Calu3 (cell line): ENCODE data around the gene SLC39A11. TPM values are rescaled to one million over a fixed set of nuclear protein-coding genes. Genes with fewer than 3 reads are reported as not detected.

Experiments
- BruUV-seq: library from RNA; stranded (reverse); fragments of 400-500 nt; replicated peaks from 2 replicates; lab custom pipeline; 2021; lab: Mats Ljungman, UMichigan
- CTCF ChIA-PET: fragments of 300-600 bp; sonication (Branson Sonifier 250); formaldehyde crosslinking; loops from one replicate; lab custom pipeline; 2022; ENCODE audit warnings: antibody characterized with exemption; lab: Charles Lee
- DNase-seq: peaks from one replicate; pipeline ENCODE4 v3.0.0; 2022
- H3K27ac Mint-ChIP-seq: one replicate; pipeline ENCODE4 v1.8.0; 2022; ENCODE audit warnings: mixed read lengths; ENCODE audit not compliant: unreplicated experiment
- H3K27me3 Mint-ChIP-seq: one replicate; pipeline ENCODE4 v1.8.0; 2022; ENCODE audit warnings: mixed read lengths; ENCODE audit not compliant: unreplicated experiment
- H3K36me3 Mint-ChIP-seq: one replicate; pipeline ENCODE4 v1.8.0; 2022; ENCODE audit warnings: mild to moderate bottlenecking, moderate library complexity, mixed read lengths; ENCODE audit not compliant: insufficient read depth, unreplicated experiment
- H3K4me1 Mint-ChIP-seq: one replicate; pipeline ENCODE4 v1.8.0; 2022; ENCODE audit warnings: mild to moderate bottlenecking, low read depth, mixed read lengths; ENCODE audit not compliant: unreplicated experiment
- H3K4me3 Mint-ChIP-seq: one replicate; pipeline ENCODE4 v1.8.0; 2022; ENCODE audit warnings: mild to moderate bottlenecking, low read depth, moderate library complexity, mixed read lengths; ENCODE audit not compliant: unreplicated experiment
- H3K9me3 Mint-ChIP-seq: one replicate; pipeline ENCODE4 v1.8.0; 2022; ENCODE audit warnings: low read depth, mixed read lengths; ENCODE audit not compliant: unreplicated experiment
- intact Hi-C: fragments of 100-400 bp; cut with micrococcal nuclease; formaldehyde crosslinking; loops from one replicate; pipeline ENCODE4 v1.10.0; 2022; ENCODE audit not compliant: unreplicated experiment
- total RNA-seq: library from RNA; stranded (reverse); gene quantifications from 2 replicates; pipeline ENCODE4 v1.2.3, GENCODE V29; 2022
- TF ChIP-seq, protein P1 (sequence below): fragments of 200-600 bp; IDR thresholded peaks from one replicate; pipeline ENCODE4 v1.8.0; 2022; ENCODE audit warnings: antibody characterized with exemption; ENCODE audit not compliant: unreplicated experiment

The SLC39A11 gene
- total RNA-seq, 1 experiment from 2014 or later, result 60.3 TPM

DNA sequence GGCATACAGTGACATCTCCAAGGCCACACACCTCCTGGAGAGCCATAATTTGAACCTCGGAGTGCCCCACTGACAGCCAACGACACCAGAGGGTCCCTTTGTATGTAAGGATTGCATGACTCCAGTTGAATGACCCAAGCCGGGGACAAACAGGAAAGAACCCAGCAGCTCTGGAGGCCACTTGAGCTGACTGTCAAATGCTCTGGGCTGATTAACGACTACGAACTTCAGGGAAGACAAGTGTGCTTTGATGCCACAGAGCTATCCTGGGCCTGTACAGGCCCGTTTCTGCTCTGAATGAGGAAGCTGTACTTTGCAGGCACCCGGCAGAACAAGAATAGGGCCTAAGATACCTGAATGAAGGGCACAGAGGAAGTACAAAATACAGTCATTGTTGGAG, 404.6 kb downstream of the SLC39A11 start:
- intact Hi-C loops, result no loop called here
- H3K4me3 Mint-ChIP-seq, result no peak overlapping the region
- no peaks in the 10 kb centered on the region for H3K27me3 Mint-ChIP-seq
- H3K36me3 Mint-ChIP-seq, result peaks cover 10% of the 10 kb centered on the region
- peaks cover 26% of the 10 kb centered on the region for H3K4me1 Mint-ChIP-seq
- TF ChIP-seq, protein P1, sequence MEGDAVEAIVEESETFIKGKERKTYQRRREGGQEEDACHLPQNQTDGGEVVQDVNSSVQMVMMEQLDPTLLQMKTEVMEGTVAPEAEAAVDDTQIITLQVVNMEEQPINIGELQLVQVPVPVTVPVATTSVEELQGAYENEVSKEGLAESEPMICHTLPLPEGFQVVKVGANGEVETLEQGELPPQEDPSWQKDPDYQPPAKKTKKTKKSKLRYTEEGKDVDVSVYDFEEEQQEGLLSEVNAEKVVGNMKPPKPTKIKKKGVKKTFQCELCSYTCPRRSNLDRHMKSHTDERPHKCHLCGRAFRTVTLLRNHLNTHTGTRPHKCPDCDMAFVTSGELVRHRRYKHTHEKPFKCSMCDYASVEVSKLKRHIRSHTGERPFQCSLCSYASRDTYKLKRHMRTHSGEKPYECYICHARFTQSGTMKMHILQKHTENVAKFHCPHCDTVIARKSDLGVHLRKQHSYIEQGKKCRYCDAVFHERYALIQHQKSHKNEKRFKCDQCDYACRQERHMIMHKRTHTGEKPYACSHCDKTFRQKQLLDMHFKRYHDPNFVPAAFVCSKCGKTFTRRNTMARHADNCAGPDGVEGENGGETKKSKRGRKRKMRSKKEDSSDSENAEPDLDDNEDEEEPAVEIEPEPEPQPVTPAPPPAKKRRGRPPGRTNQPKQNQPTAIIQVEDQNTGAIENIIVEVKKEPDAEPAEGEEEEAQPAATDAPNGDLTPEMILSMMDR, result no peak
- CTCF ChIA-PET, result no interaction called here
- no peak overlapping the region for H3K27ac Mint-ChIP-seq
- BruUV-seq, result no TSS peak
- no peaks in the 10 kb centered on the region for H3K9me3 Mint-ChIP-seq
- no peak for DNase-seq

DNA sequence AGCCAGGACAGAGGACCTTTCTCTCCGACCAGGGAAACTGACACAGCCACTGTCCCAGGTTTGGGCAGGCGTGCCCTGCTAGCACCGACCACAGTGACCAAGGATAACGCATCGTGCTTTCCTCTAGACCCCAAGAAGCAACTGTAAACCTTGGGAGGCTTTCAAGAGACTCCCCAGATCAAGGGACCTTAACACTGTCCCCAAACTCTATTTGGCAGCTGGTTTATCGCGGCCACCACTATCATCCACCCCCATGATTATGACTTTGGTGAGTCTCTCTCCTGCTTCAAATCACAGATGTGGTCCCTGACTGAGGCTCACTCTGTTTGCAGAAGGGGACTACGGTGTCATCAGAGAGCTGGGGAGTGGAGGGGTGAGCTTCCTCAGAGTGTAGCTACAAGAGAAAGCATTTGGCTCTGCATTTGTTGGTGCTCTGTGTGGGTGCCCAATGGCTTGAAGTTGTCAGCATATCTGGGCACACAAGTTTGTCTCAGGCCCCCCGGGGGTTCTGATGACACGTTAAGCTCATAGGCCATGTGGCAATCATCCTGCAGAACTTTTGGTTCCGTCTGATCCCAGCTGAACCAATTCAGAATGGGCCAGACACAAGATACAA, 408.0 kb downstream of the SLC39A11 start:
- H3K4me3 Mint-ChIP-seq, result peak overlapping the region; percentile 53

GRCh38 chr17:72683506-72684404, 408.7 kb downstream of the SLC39A11 start:
- CTCF ChIA-PET, result interaction anchor here (0.7 to 2.3 kb wide), 10 partner anchors 12 to 127 kb away, joined by 3 to 8 read pairs (median 4); no protein-coding TSS in a partner anchor
- Mint-ChIP-seq H3K27me3 (no peaks in the 10 kb centered on the region), H3K9me3 (no peaks in the 10 kb centered on the region), H3K4me1 (peaks cover 43% of the 10 kb centered on the region), H3K36me3 (peaks cover 4% of the 10 kb centered on the region), H3K4me3 (peak overlapping the region; percentile 53), H3K27ac (peak overlapping the region; percentile 97)
- TF ChIP-seq, protein P1, result no peak
- TSS peak; percentile 74 for BruUV-seq
- DNase-seq, result peak; percentile 85
- intact Hi-C loops, result loop anchor here (1.0 kb wide), 2 partner anchors 22 to 33 kb away; no protein-coding TSS in a partner anchor

More for the DNA sequence above, 408.0 kb downstream of the SLC39A11 start:
- H3K9me3 Mint-ChIP-seq, result no peaks in the 10 kb centered on the region
- no peaks in the 10 kb centered on the region for H3K27me3 Mint-ChIP-seq
- H3K36me3 Mint-ChIP-seq, result peaks cover 4% of the 10 kb centered on the region
- DNase-seq, result no peak
- TF ChIP-seq, protein P1, result no peak
- H3K27ac Mint-ChIP-seq, result peak overlapping the region; percentile 97
- BruUV-seq, result TSS peak; percentile 94
- CTCF ChIA-PET, result interaction anchor here (1.0 to 2.3 kb wide), 5 partner anchors 23 to 67 kb away, joined by 3 to 8 read pairs (median 5); no protein-coding TSS in a partner anchor
- intact Hi-C loops, result loop anchor here (1.0 kb wide), 2 partner anchors 23 to 32 kb away; no protein-coding TSS in a partner anchor
- peaks cover 43% of the 10 kb centered on the region for H3K4me1 Mint-ChIP-seq

DNA sequence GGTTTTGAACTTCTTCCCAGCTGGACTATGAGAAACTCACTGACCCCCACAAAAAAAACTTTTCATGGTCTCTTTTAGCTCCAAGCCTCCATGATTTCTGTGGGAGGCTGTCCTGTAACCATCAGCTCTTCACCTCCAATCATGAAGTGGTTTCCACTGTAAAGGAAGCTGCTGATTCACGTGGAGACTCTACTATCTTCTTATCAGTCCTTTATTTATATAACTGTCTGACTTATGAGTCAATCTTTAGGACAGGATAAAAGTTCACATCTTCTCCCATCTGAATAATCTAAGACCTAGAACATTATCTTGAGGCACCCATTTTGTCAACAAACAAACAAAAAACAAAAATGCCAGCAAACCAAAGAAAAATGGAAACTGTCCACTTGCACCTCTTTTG, 409.9 kb downstream of the SLC39A11 start:
- TF ChIP-seq, protein P1, result no peak
- no TSS peak for BruUV-seq
- peaks cover 4% of the 10 kb centered on the region for H3K36me3 Mint-ChIP-seq
- CTCF ChIA-PET, result interaction anchor here (0.7 to 0.9 kb wide), 2 partner anchors 11 to 17 kb away, joined by 3 to 4 read pairs; no protein-coding TSS in a partner anchor
- no peaks in the 10 kb centered on the region for H3K27me3 Mint-ChIP-seq
- H3K4me1 Mint-ChIP-seq, result peaks cover 43% of the 10 kb centered on the region
- H3K9me3 Mint-ChIP-seq, result no peaks in the 10 kb centered on the region
- intact Hi-C loops, result no loop called here
- peak overlapping the region; percentile 97 for H3K27ac Mint-ChIP-seq
- DNase-seq, result no peak
- peak overlapping the region; percentile 53 for H3K4me3 Mint-ChIP-seq
